GM18873 (cell line): ENCODE results near the gene LOC128125822.
"Not testable (repeated sequence)": the region's sequence is repeated elsewhere in the genome, so short reads cannot be mapped to it uniquely, and the experiment has no call there.

ENCODE experiments used
- ATAC-seq: cut with Tn5 transposase; IDR thresholded peaks from one replicate; pipeline ENCODE4 v1.9.1; 2021; ENCODE audit warnings: mild to moderate bottlenecking, moderate library complexity, moderate number of reproducible peaks; ENCODE audit not compliant: unreplicated experiment, low FRiP score

Gene LOC128125822

DNA sequence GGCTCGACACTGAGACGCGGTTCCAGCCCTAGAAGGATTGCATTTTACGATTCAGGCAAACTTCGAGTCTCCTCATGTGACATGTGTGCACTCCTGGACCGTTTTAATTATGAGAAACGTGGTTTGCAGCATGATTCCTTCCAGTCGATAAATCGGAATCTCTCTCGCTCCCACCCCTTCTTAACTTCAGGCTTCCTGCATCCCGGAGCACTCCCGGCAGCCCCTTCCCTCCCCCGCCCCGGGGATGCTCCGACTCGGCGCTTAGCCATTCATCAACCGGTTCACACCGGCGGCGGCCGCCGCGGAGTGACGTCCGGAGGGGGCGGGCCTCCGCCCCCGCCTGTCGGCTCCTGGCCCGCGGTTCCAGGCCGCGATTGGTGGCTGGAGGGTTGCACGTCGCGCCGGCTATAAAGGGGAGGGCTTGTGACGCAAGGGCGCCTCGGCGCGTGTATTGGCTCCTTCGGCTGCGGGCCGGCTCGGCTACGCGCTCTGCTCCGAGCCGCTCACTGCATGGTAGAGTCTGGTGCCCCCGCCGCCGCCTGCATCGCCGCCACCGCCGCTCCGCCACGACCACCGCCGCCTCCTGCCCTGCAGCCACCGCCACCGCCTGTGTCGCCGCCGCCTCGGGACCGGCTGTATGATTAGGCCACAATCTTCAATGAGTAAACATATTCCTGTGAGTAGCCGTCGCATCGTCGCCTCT lies at the start of gene LOC128125822, which contains the start of gene PTP4A1:
LOC128125822 (plus strand) TSS at position 437 of the 703 bp plus-strand sequence.
PTP4A1 (plus strand) TSS at position 437 of the 703 bp plus-strand sequence. CDS start 4,401 bp downstream, outside the sequence.
- ATAC-seq: peak; percentile 95

DNA sequence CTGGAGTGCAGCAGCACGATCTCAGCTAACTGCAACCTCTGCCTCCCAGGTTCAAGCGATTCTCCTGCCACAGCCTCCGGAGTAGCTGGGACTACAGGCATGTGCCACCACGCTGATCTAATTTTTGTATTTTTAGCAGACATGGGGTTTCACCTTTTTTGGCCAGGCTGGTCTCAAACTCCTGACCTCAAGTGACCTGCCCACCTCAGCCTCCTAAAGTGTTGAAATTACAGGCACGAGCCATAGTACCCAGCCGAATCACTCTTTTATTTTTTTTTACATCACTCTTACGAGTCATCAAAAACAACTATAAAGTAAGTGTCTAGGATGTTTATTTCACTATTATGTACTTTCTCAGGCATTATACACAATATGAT lies 49.4 kb upstream of the LOC128125822 start:
- not testable (repeated sequence) for ATAC-seq

DNA sequence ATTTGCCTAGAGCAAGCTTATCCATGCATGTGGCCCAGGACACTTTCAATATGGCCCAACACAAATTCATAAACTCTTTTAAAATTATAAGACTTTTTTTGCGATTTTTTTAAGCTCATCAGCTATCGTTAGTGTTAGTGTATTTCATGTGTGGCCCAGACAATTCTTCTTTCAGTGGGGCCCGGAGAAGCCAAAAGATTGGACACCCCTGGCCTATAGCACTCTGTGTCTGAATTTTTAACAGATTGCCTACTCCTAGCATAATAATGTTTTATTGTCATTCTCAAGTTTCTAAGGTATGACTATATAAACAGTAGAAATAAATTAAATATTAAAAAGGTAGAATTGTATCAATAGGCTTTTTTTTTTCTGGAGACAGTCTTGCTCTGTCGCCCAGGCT lies 48.6 kb upstream of the LOC128125822 start:
- ATAC-seq: no peak

DNA sequence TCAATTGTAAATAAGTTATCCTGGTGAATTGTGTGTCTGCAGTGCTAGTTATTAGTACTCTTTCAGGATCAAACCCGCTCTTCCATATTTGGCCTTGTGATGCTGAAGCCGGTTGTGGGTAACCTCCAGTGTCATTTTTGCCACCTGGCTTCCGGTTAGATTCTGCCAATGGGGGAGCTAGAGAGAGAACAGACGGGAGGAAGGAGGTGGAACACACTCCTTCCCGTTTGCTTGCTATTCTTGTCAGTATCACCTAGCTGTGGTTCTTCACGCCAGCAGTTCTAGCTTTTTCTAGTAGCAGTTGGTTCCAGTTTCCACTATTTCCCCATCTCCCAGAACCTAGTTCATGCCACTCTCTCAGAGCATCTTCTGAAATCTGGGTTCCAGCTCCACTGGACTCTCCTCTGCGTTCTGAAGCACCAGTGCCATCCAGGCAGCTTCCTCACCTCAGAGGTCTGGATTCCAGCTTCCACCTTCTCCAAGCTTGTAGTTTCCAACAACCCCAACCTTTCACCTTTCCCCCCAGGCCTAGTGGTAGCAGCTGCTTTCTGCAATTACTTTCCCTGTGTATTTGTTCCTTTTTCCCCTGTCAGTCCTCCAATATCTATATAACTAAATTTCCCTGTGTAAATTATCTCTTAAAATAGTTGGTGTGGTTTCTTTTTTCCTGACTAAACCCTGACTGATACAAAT lies 46.9 kb upstream of the LOC128125822 start:
- ATAC-seq: no peak

DNA sequence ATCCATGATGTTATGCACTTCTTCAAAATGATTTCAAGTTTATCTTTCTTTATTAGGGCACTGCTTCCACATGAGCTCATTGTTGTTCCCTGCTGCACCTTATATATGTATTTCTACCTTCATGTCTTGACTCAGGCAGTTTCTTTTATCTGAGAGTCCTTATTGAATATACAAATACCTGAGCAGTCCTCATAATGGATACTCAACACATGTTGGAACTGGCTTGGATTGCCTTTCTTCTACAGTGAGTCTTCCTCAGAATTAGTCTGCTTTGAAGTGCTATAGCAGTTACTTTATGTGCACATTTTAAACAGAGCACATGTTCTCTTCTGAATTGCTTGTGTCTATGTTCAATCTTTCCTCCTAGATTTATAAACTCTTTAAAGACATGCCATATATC lies 45.3 kb upstream of the LOC128125822 start:
- ATAC-seq: no peak

DNA sequence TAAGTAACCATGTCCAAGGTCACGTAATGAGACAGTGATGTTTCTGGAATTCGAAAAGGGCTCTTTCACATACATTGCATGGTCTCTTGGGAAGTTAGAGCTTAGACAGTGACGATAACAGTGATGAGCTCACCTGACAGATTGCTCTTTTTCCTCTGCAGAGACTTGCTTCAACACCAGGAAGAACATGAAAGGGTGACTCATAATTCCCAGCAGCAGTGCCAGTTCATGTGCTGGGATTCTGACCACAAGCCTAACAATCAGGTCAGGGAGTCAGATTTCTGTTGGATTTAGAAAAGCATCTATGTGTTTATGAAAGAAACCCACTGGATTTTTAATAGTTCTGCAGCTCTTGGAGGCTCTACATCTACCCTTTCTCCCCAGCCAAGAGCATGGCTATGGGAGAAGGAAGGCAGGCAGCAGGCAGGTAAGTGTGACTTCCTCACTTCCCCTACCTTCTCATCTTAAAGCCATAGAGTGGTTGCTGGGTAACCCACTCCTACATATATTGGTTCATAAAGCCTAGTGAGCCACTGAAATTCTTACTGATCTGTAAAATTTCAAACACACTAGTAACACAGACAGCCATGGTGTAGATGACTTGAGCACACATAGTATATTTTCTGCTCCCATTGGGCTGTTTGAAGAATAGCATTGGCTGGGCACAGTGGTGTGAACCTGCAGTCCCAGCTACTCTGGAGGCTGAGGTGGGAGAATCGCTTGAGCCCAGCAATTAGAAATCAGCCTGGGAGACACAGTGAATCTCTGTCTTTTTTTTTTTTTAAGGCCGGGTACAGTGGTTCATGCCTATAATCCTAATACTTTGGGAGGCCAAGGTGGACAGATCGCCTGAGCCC lies 44.4 kb upstream of the LOC128125822 start:
- ATAC-seq: no peak

DNA sequence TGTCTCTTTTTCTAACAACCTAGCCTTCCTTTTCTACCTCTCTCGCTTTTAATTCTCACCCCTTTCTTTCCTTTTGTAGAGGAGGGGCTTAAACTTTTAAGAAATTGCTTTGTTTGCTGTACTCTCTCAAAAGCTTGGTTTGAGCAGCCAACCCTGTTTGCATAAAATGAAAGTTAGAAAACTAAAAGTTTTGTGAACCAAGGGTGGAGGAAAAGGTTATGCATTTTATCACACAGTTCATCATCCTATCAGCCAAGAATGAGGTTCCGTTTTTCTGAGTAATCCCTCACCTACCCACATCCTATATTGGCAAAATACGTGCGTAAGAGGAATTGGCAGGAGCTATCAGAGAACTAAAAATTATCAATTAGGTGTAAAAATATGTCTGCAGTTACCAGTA lies 42.8 kb upstream of the LOC128125822 start:
- no peak for ATAC-seq

DNA sequence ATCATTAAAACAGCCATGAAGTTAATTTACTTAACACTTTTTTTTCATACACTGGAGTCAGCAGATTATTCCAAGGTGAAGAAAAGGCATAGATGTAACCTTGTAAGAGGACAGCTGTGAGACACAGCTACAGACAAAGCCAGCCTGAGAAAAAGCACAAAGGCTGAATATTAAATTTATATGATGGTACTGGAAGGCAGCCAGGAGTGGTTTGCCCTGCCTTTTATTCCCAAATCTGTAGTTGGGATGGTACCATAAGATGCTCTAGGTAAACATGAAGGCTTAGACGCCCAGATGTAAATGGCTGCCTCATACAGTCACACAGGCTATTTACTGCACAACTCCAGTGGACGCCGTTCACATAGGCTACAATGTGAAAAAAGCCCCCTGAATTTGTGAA lies 42.1 kb upstream of the LOC128125822 start:
- ATAC-seq: no peak

DNA sequence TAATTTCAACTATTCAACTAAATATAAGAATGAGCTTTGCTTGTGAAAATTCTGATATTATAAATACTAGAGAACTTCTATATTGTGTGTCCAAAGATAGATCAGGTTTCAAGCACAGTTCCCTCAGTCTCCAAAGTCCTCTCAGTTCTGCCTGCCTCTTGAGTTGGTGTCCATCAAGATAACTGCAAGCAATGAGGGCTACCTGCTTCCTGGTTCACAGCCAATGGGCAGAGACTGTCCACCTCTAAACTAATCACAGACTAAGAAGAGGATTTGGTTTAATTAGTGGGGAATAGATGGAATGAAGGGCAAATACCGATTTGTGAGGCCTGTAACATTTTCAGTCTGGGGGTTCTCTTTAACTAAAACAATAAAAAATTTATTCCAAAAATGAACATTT lies 41.3 kb upstream of the LOC128125822 start:
- no peak for ATAC-seq

DNA sequence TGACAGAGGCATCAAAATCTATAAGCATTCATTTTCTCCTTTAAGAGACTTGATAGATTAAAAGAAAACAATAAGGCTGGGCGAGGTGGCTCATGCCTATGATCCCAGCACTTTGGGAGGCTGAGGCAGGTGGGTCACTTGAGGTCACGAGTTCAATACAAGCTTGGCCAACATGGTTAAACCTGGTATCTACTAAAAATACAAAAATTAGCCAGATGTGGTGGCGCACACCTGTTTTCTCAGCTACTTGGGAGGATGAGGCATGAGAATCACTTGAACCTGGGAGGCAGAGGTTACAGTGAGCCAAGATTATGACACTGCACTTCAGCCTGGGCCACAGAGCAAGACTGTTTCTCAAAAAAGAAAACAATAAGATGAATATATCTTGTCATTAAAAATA lies 39.3 kb upstream of the LOC128125822 start:
- no peak for ATAC-seq

DNA sequence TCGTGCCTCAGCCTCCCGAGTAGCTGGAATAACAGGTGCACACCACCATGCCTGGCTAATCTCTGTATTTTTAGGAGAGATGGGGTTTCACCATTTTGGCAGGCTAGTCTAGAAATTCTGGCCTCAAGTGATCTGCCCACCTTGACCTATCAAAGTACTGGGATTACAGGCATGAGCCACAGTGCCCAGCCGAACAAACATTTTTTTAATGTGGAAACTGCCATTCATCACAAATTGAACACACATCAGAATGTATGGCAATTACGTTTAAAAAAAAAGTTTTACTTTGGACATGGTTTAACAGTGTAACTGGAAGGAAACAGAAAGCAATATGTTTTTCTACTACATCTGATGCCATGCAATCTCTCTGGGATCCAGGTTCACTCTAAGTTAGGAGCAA lies 38.3 kb upstream of the LOC128125822 start:
- ATAC-seq: no peak

DNA sequence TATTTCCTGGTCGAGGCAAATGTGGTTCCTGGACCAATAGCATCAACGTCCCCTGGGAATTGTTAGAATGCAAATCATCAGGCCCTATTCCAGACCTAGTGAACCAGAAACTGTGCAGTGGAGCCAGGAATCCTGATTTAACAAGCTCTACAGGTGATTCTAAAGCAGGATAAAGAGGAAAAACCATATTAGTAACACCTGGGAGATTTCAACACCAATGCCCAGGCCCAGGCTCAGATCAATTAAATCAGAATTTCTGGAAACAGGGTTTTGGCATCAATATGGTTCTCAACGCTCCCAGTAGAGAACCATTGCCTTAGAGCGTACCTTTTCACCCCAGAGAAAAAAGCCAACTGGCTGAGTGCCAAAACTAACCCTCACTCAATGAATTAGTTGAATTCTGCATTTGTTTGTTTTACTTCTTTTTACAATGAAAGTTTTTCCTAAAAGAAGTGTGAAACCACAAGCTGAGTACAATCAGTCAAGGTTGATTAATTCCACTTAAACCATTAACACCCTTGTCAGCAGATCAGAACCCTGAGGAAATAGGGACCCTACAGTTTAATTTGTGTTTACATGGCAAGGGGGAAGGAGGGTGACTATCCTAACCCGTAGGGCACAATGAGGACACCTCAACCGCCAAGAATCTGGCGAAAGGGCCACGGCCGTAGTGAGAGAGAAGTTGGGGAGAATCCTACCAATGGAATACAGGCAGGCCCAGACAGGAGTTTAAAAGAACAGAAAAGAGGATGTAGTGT lies 34.9 kb upstream of the LOC128125822 start:
- no peak for ATAC-seq

DNA sequence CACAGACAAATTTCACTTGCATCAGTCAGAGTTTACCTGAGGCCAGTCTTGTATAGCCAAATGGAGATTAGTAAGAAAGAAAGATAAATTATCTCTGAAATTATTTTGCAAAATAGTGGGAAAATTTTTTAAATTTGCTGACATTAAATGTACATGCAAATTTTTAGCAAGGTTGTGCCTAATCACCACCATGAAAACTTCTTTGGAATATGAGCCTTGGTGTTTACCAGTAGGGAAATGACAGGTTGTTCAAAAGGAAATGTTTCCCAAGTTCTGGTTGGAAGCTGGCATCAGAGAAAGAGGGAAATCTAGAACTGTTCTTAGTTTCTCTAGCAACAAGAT lies 34.4 kb upstream of the LOC128125822 start:
- no peak for ATAC-seq

DNA sequence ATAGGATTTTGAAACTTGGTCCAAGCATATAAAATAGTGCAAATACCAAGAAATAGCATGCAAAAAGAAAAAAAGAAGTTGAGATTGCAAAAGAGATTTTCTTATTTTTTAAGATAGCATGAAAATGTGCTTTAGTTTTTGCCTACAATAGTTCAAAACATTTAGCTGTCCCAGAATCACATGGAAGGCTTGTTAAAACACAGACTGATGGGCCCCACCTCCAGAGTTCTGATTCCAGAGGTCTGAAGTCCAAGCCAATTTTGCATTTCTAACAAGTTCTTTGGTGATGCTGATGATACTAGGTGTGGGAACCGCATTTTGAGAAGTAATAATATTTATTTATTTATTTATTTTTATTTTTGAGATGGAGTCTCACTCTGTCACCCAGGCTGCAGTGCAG lies 33.7 kb upstream of the LOC128125822 start:
- no peak for ATAC-seq

DNA sequence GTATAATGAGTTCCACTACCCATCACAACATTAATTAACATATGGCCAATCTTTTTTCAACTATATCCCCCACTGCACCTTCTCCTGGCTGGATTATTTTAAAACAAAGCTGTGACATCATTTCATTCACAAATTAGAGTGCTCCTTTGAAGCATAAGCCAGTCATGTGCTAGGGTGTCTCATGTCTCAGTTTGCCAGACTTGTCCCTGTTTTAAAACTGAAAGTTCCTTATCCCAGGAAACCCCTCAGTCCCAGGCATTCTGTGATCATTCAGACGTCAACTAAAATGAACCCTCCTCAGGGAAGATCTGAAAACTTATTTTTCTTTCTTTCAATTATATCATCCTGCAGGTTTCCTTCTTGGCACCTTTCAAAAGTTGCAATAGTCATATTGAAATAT lies 29.3 kb upstream of the LOC128125822 start:
- ATAC-seq: no peak

DNA sequence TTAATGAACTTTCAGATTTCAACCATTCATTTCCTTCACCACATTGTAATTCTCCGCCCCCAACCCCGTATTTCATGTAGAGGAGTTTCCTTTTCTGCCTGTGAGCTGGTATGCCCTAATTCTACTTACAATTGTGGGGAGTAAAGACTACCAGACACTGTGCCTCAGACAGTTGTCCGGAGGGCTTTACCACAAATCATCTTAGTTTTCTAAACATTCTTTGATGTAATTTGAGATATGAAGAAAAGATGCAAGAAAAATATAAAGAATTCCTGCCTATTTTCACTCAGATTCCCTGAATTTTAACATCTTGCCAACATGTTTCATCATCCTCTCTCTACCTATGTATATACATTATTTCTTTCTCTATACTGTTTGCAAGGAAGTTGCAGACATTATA lies 28.3 kb upstream of the LOC128125822 start:
- no peak for ATAC-seq

DNA sequence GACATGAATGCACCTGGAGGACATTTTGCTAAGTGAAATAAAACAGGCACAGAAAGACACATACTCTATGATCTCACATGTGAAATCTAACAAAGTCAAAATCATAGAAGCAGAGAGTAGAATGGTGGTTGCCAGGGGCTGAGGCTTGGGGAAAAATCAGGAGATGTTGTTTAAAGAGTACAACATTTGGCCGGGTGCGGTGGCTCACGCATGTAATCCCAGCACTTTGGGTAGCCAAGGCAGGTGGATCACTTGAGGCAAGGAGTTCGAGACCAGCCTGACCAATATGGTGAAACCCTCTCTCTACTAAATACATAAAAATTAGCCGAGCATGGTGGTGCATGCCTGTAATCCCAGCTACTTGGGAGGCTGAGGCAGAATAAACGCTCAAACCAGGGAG lies 26.0 kb upstream of the LOC128125822 start:
- no peak for ATAC-seq

DNA sequence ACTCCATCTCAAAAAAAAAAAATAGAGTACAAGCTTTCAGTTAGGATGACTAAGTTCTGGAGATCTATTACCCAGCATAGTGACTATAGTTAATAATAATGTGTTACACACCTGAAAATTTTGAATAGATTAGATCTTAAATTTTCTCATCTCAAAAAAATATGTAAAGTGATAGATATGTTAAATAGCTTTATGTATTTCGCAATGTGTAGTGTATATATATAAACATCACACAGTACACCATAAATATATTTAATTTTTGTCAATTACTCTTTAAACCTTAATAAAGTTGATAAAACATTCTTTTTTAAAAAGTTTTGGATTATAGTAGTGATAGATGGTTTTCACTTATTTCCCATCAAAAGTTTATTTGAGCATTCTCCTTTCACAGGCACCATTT lies 25.6 kb upstream of the LOC128125822 start:
- ATAC-seq: no peak

DNA sequence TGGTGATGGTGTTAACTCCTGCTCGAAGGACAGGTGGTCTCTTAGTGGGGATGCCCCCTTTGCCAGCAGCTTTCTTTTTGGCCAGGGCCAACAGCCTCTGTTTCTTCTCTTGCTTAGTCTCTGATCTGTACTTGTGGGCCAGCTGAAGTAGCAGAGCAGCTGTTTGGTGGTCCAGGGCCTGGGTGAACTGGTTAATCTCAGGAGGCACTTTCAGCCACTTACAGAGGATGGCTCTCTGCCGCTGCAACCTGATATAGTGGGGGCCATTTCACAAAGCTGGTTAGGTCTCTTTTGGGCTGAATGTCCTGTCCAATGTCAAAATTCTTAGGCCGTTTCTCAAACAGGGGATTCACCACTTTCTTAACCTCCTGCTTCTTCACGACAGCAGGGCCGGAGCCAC lies 23.2 kb upstream of the LOC128125822 start:
- no peak for ATAC-seq

DNA sequence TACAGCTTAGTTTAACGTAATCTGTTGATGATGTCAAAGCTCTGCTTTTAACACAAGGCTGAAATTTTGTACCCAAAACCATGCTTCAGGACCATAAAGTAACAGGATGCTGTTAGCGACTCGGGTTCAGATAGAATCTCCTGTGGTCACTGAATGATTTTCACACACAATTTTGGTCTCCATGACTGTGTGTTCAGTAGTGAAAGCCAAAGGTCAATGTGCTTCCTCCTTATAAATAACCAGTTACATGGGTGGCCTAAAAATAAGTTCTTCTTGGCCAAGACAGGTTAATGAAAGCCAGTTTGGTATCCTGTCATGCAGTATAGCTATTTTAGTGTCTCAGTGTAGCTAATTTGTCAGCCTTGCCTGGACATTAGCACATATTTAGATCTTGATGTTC lies 19.1 kb upstream of the LOC128125822 start:
- ATAC-seq: peak; percentile 99

DNA sequence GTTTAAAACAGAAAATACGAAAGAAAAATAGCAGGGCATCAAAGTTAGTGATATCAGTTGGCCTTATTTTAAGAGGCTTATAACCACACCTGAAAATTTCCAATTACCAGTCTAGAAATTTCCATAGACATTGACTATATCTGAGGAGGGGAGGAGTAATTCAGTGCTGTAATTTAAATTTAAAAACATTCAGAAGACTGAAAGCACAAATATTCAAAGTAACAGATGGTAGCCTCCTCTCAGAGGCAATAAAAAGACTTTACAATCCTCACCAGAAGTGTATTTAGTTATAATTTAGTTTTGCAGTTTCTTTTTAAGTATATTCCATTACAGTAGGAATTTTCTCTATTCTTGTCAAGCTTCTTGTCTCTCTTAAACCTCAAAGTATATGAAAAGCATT lies 18.4 kb upstream of the LOC128125822 start:
- ATAC-seq: no peak
